Panc1 (cell line): ENCODE measurements around the gene HPCAL1. TPM values are rescaled to one million over a fixed set of nuclear protein-coding genes. Genes with fewer than 3 reads are reported as not detected.

Experiments used
- ATAC-seq: fragments of 200-7000 bp; cut with Tn5 transposase; 2 replicates; pipeline ENCODE4 v1.9.1; 2020; ENCODE audit warnings: mild to moderate bottlenecking, moderate library complexity
- BruUV-seq: library from RNA; stranded (reverse); fragments of 400-500 nt; replicated peaks from 2 replicates; lab custom pipeline; 2021; lab: Mats Ljungman, UMichigan
- CTCF ChIA-PET: fragments of 300-600 bp; sonication (Branson Sonifier 250); formaldehyde crosslinking; loops from one replicate; lab custom pipeline; 2022; ENCODE audit warnings: antibody characterized with exemption; lab: Charles Lee
- POLR2A ChIA-PET: fragments of 300-600 bp; sonication (Branson Sonifier 250); formaldehyde crosslinking; loops from one replicate; lab custom pipeline; 2022; ENCODE audit warnings: antibody characterized with exemption; lab: Charles Lee
- DNase-seq: peaks from one replicate; pipeline ENCODE4 v3.0.0-alpha.2; 2010; ENCODE audit warnings: low read depth, low spot score
- H3K27ac ChIP-seq: 2 replicates; pipeline ENCODE4 v1.5.1; 2011; ENCODE audit warnings: mild to moderate bottlenecking, low read length, inconsistent platforms
- H3K27me3 ChIP-seq: fragments of 200-500 bp; sonication (Bioruptor generic); 2 replicates; pipeline ENCODE4 v1.6.0; 2014; ENCODE audit warnings: low read length, inconsistent platforms; ENCODE audit not compliant: control insufficient read depth, insufficient read depth
- H3K36me3 ChIP-seq: fragments of 200-500 bp; sonication (Bioruptor generic); 2 replicates; pipeline ENCODE4 v1.5.1; 2014; ENCODE audit warnings: inconsistent platforms, mild to moderate bottlenecking, low read length, moderate library complexity; ENCODE audit not compliant: control insufficient read depth, insufficient read depth
- H3K4me1 ChIP-seq: 2 replicates; pipeline ENCODE4 v1.5.1; 2011; ENCODE audit warnings: inconsistent platforms, mild to moderate bottlenecking, low read length, moderate library complexity; ENCODE audit not compliant: control insufficient read depth, insufficient read depth
- H3K4me3 ChIP-seq, 2 experiments: 2 replicates each; pipeline ENCODE4 v1.5.1; 2011 to 2012; ENCODE audit warnings: low read depth in 2 of 2, low read length in 2 of 2, mild to moderate bottlenecking in 2 of 2, inconsistent platforms in 1 of 2, moderate library complexity in 1 of 2
- H3K9me3 ChIP-seq: fragments of 200-500 bp; sonication (Bioruptor generic); 2 replicates; pipeline ENCODE4 v1.5.1; 2014; ENCODE audit warnings: low read depth, mild to moderate bottlenecking, inconsistent platforms, low read length, moderate library complexity; ENCODE audit not compliant: control insufficient read depth, insufficient read depth
- POLR2AphosphoS5 ChIP-seq: IDR thresholded peaks from 2 replicates; pipeline ENCODE4 v1.6.1; 2012; ENCODE audit warnings: mild to moderate bottlenecking, low read depth, low read length, moderate library complexity
- SIN3A ChIP-seq: IDR thresholded peaks from 2 replicates; pipeline ENCODE4 v1.6.1; 2012; ENCODE audit warnings: low read depth, mild to moderate bottlenecking, low read length, moderate library complexity, borderline replicate concordance; ENCODE audit not compliant: insufficient read depth
- TCF7L2 ChIP-seq: IDR thresholded peaks from 2 replicates; pipeline ENCODE4 v1.6.1; 2011; ENCODE audit warnings: mild to moderate bottlenecking, low read depth, low read length, inconsistent platforms
- in situ Hi-C: cut with HindIII; loops from 2 replicates; pipeline ENCODE4 v1.10.0; 2016; ENCODE audit warnings: low sequenced_read_pairs, low pct_unique_long_range_greater_than_20kb
- intact Hi-C: fragments of 100-400 bp; cut with micrococcal nuclease; formaldehyde crosslinking; loops from one replicate; pipeline ENCODE4 v1.10.0; 2022; ENCODE audit not compliant: unreplicated experiment
- total RNA-seq: library from RNA; stranded (reverse); gene quantifications from one replicate; pipeline ENCODE4 v1.2.1, GENCODE V29; 2021; ENCODE audit not compliant: unreplicated experiment
- TF ChIP-seq, protein P1 (sequence below): fragments of 450-650 bp; IDR thresholded peaks from 2 replicates; pipeline ENCODE4 v1.5.1; 2017; ENCODE audit warnings: mild to moderate bottlenecking
- TF ChIP-seq, protein P2 (sequence below), 2 experiments: IDR thresholded peaks; 2 replicates each; pipeline ENCODE4 v1.6.1; 2011 to 2012; ENCODE audit warnings: low read depth in 2 of 2, control low read depth in 1 of 2, low read length in 1 of 2, mild to moderate bottlenecking in 1 of 2, moderate library complexity in 1 of 2; ENCODE audit not compliant: insufficient read depth in 1 of 2

The HPCAL1 gene
- total RNA-seq, 1 experiment from 2014 or later = 234 TPM

DNA sequence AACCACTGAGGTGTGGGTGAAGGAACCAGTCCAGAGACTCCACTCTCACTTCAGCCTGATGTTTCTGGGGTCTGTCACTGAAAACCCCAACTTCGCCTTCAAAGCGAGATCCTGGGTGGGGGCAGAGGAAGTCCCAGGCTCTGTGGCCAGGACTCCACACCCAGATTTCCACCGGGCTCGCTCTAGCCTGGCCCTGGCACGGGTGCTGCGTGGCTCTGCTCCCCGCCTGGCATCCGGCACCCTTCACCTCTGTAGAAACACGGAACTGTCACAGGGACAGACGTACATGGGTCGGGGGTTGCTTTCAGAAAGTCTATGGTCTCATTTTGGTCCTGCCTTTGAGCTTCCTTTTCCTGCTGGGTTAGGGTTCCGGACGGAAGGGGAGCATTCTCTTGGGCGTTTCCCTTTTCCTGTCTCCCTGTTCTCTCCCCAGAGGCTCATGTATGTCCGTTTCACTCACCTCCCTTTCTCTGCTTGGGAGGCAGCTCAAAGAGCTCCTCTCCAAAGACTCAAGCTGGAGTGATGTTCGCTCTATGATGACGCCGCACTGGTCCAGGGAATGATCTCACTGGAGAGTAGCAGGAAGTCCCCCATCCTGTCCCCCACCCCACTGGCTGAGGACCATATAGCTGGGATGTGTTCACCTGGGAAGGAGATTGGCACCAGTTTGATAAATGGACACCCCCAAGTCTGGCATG, 103.9 kb downstream of the HPCAL1 start:
- H3K27me3 ChIP-seq = no peaks in the 10 kb centered on the region
- DNase-seq (no peak), ATAC-seq (no peak)
- in situ Hi-C loops (no loop called here), intact Hi-C loops (loop anchor here (5.0 to 10.0 kb wide), 2 partner anchors 64 to 262 kb away; no protein-coding TSS in a partner anchor)
- H3K36me3 ChIP-seq = no peaks in the 10 kb centered on the region
- no peak for TF ChIP-seq SIN3A
- TF ChIP-seq TCF7L2 = no peak
- no peak for TF ChIP-seq POLR2AphosphoS5
- TF ChIP-seq, protein P1, sequence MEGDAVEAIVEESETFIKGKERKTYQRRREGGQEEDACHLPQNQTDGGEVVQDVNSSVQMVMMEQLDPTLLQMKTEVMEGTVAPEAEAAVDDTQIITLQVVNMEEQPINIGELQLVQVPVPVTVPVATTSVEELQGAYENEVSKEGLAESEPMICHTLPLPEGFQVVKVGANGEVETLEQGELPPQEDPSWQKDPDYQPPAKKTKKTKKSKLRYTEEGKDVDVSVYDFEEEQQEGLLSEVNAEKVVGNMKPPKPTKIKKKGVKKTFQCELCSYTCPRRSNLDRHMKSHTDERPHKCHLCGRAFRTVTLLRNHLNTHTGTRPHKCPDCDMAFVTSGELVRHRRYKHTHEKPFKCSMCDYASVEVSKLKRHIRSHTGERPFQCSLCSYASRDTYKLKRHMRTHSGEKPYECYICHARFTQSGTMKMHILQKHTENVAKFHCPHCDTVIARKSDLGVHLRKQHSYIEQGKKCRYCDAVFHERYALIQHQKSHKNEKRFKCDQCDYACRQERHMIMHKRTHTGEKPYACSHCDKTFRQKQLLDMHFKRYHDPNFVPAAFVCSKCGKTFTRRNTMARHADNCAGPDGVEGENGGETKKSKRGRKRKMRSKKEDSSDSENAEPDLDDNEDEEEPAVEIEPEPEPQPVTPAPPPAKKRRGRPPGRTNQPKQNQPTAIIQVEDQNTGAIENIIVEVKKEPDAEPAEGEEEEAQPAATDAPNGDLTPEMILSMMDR = no peak
- TF ChIP-seq, protein P2, sequence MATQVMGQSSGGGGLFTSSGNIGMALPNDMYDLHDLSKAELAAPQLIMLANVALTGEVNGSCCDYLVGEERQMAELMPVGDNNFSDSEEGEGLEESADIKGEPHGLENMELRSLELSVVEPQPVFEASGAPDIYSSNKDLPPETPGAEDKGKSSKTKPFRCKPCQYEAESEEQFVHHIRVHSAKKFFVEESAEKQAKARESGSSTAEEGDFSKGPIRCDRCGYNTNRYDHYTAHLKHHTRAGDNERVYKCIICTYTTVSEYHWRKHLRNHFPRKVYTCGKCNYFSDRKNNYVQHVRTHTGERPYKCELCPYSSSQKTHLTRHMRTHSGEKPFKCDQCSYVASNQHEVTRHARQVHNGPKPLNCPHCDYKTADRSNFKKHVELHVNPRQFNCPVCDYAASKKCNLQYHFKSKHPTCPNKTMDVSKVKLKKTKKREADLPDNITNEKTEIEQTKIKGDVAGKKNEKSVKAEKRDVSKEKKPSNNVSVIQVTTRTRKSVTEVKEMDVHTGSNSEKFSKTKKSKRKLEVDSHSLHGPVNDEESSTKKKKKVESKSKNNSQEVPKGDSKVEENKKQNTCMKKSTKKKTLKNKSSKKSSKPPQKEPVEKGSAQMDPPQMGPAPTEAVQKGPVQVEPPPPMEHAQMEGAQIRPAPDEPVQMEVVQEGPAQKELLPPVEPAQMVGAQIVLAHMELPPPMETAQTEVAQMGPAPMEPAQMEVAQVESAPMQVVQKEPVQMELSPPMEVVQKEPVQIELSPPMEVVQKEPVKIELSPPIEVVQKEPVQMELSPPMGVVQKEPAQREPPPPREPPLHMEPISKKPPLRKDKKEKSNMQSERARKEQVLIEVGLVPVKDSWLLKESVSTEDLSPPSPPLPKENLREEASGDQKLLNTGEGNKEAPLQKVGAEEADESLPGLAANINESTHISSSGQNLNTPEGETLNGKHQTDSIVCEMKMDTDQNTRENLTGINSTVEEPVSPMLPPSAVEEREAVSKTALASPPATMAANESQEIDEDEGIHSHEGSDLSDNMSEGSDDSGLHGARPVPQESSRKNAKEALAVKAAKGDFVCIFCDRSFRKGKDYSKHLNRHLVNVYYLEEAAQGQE (IDR thresholded peaks at IDR 0.05; ENCODE audit: insufficient read depth in 1 of 2, low read depth in 2 of 2, low read length in 1 of 2) = no peak
- H3K4me1 ChIP-seq = peaks cover 80% of the 10 kb centered on the region
- no TSS peak for BruUV-seq
- peak overlapping the region; percentile 99 for H3K27ac ChIP-seq
- POLR2A ChIA-PET = no interaction called here
- H3K4me3 ChIP-seq = no peak overlapping the region
- CTCF ChIA-PET = no interaction called here
- no peaks in the 10 kb centered on the region for H3K9me3 ChIP-seq

DNA sequence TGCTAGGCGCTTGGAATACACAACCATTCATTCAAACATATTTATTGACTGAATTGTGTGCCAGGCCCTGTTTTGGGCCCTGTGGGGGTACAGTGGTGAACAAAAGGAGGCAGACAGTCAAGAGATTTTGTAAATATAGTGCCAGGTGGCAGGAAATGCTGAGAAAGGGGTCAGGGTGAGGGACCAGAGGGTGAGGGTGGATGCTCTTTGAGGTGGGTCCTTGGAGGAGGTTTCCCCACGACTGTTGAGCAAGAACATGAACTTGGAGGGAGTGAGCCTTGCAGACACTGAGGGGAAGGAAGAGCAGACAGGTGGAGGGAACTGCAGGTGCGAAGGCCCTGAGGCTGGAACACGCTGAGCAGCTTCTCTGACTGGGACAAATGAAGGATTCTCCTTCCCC, 104.7 kb downstream of the HPCAL1 start:
- H3K27ac ChIP-seq = peak overlapping the region; percentile 99
- peaks cover 73% of the 10 kb centered on the region for H3K4me1 ChIP-seq
- intact Hi-C loops = loop anchor here (5.0 to 10.0 kb wide), 2 partner anchors 65 to 263 kb away; no protein-coding TSS in a partner anchor
- no peak overlapping the region for H3K4me3 ChIP-seq
- ChIA-PET CTCF (interaction anchor here (0.6 to 2.5 kb wide), 3 partner anchors 28 to 332 kb away, joined by 3 to 9 read pairs (median 6); no protein-coding TSS in a partner anchor), POLR2A (interaction anchor here (0.5 to 0.9 kb wide), 8 partner anchors 10 to 124 kb away, joined by 3 to 6 read pairs (median 3); no protein-coding TSS in a partner anchor)
- ATAC-seq (no peak), DNase-seq (no peak)
- TF ChIP-seq, protein P2 (IDR thresholded peaks at IDR 0.05; ENCODE audit: insufficient read depth in 1 of 2, low read depth in 2 of 2, low read length in 1 of 2) = no peak
- no peak for TF ChIP-seq SIN3A
- TF ChIP-seq POLR2AphosphoS5 = no peak; the same call in 1 of the 2 replicates
- TF ChIP-seq TCF7L2 = no peak
- TF ChIP-seq, protein P1 = no peak
- H3K27me3 ChIP-seq = no peaks in the 10 kb centered on the region
- no TSS peak for BruUV-seq
- H3K9me3 ChIP-seq = no peaks in the 10 kb centered on the region
- in situ Hi-C loops = no loop called here
- H3K36me3 ChIP-seq = no peaks in the 10 kb centered on the region; the same call in 1 of the 2 replicates
